Endothelial cell of umbilical vein (primary cell): ENCODE measurements around the gene HES6. TPM values are rescaled to one million over a fixed set of nuclear protein-coding genes. Genes with fewer than 3 reads are reported as not detected.

Source experiments
- BruUV-seq: library from RNA; stranded (reverse); fragments of 400-500 nt; replicated peaks from 2 replicates; lab custom pipeline; 2021; lab: Mats Ljungman, UMichigan
- CTCF ChIA-PET: fragments of 300-600, 350-600 bp; sonication (Branson Sonifier 250); formaldehyde crosslinking; loops from one replicate; lab custom pipeline; 2021; ENCODE audit warnings: antibody characterized with exemption, inconsistent platforms; lab: Charles Lee
- POLR2A ChIA-PET: fragments of 300-600, 350-600 bp; sonication (Branson Sonifier 250); formaldehyde crosslinking; loops from one replicate; lab custom pipeline; 2021; ENCODE audit warnings: antibody characterized with exemption, inconsistent platforms; lab: Charles Lee
- DNase-seq: peaks from one replicate; pipeline ENCODE4 v3.0.0-alpha.2; 2011; ENCODE audit warnings: low read depth, low spot score
- FAIRE-seq: peaks from 2 replicates; lab custom pipeline; 2011; peaks lifted over from hg19 to GRCh38; lab: Jason Lieb, UNC
- H2AFZ ChIP-seq: 2 replicates; pipeline ENCODE4 v1.6.0; 2012; ENCODE audit warnings: low read depth, low read length, control low read depth, inconsistent platforms
- H3K27ac ChIP-seq: 2 replicates; pipeline ENCODE4 v1.5.1; 2011; ENCODE audit warnings: low read depth, mild to moderate bottlenecking, control low read depth, low read length, moderate library complexity; ENCODE audit not compliant: insufficient read depth
- H3K27me3 ChIP-seq, 2 experiments: 2 replicates each; pipeline versions ENCODE4 v1.6.0 to v1.6.1; 2011; ENCODE audit warnings: low read length in 2 of 2, mixed read lengths in 1 of 2; ENCODE audit not compliant: control insufficient read depth in 2 of 2, insufficient read depth in 2 of 2
- H3K36me3 ChIP-seq, 2 experiments: 2 replicates in 1 of 2; 3 replicates in 1 of 2; pipeline ENCODE4 v1.5.1; 2011; ENCODE audit warnings: low read length in 2 of 2, mild to moderate bottlenecking in 1 of 2, moderate library complexity in 1 of 2; ENCODE audit not compliant: control insufficient read depth in 2 of 2, insufficient read depth in 2 of 2; ENCODE audit errors: extremely low read depth in 1 of 2
- H3K4me1 ChIP-seq: 3 replicates; pipeline ENCODE4 v1.5.1; 2011; ENCODE audit warnings: mild to moderate bottlenecking, low read length; ENCODE audit not compliant: control insufficient read depth, insufficient read depth; ENCODE audit errors: extremely low read depth
- H3K4me2 ChIP-seq: 2 replicates; pipeline ENCODE4 v1.6.1; 2011; ENCODE audit warnings: low read length, control low read depth, mixed read lengths; ENCODE audit not compliant: insufficient read depth
- H3K4me3 ChIP-seq, 3 experiments: fragments of 200-600 bp in 1 of 3; sonication (generic), shearing (Covaris generic) in 1 of 3; replicated peaks in 1 of 3; 2 replicates each; pipeline ENCODE4 v1.5.1; 2011 to 2016; ENCODE audit warnings: control low read depth in 3 of 3, low read length in 3 of 3, mild to moderate bottlenecking in 2 of 3, inconsistent platforms in 1 of 3, low read depth in 1 of 3, moderate library complexity in 1 of 3; ENCODE audit not compliant: insufficient read depth in 1 of 3
- H3K79me2 ChIP-seq: 2 replicates; pipeline ENCODE4 v1.6.0; 2012; ENCODE audit warnings: low read length, inconsistent platforms; ENCODE audit not compliant: control insufficient read depth, insufficient read depth
- H3K9ac ChIP-seq: replicated peaks from 2 replicates; pipeline ENCODE3; 2011; ENCODE audit warnings: low read length, control low read depth; ENCODE audit not compliant: insufficient read depth; ENCODE audit errors: extremely low read depth
- H3K9me1 ChIP-seq: replicated peaks from 3 replicates; pipeline ENCODE4 v1.6.0; 2011; ENCODE audit warnings: mild to moderate bottlenecking, low read length; ENCODE audit not compliant: control insufficient read depth, insufficient read depth; ENCODE audit errors: extremely low read depth
- H3K9me3 ChIP-seq: replicated peaks from 2 replicates; pipeline ENCODE4 v1.5.1; 2012; ENCODE audit warnings: low read length, inconsistent platforms; ENCODE audit not compliant: control insufficient read depth, insufficient read depth
- H4K20me1 ChIP-seq: replicated peaks from 2 replicates; pipeline ENCODE3; 2011; ENCODE audit warnings: mild to moderate bottlenecking, low read length; ENCODE audit not compliant: control insufficient read depth, insufficient read depth; ENCODE audit errors: extremely low read depth
- CTCF ChIP-seq, 2 donors: IDR thresholded peaks; 1 replicate in 1 of 2; 2 replicates in 1 of 2; pipeline ENCODE4 v1.5.1; 2011; ENCODE audit warnings: low read length in 2 of 2, mild to moderate bottlenecking in 2 of 2, moderate library complexity in 2 of 2, control low read depth in 1 of 2, inconsistent platforms in 1 of 2, low read depth in 1 of 2; ENCODE audit not compliant: insufficient read depth in 1 of 2; ENCODE audit errors: extremely low read depth in 1 of 2
- FOS ChIP-seq: IDR thresholded peaks from 2 replicates; pipeline ENCODE4 v1.6.1; 2011; ENCODE audit warnings: mild to moderate bottlenecking, low read length, moderate library complexity, borderline replicate concordance; ENCODE audit not compliant: insufficient read depth
- MYC ChIP-seq: IDR thresholded peaks from one replicate; pipeline ENCODE4 v1.6.1; 2011; ENCODE audit warnings: mild to moderate bottlenecking, low read depth, low read length
- dilution Hi-C: fragments of 300-500 bp; cut with MboI; formaldehyde crosslinking; loops from one replicate; pipeline ENCODE4 v1.15.0; 2019; ENCODE audit warnings: low sequenced_read_pairs; ENCODE audit not compliant: extremely low pct_ligation_motif_present
- intact Hi-C: fragments of 100-400 bp; cut with micrococcal nuclease; formaldehyde crosslinking; loops from one replicate; pipeline ENCODE4 v1.10.0; 2022
- polyA plus RNA-seq, 4 experiments: library from polyadenylated mRNA; depleted of rRNA in 3 of 4; stranded (reverse) in 3 of 4; unstranded in 1 of 4; fragments of >200 nt; gene quantifications; 2 replicates each; pipeline versions ENCODE4 v1.2.1 to v1.2.3, GENCODE V29; 2011 to 2012; ENCODE audit warnings: missing spikeins in 1 of 4
- total RNA-seq: library from RNA; stranded (reverse); gene quantifications from 2 replicates; pipeline ENCODE4 v1.2.3, GENCODE V29; 2021

The HES6 gene
- total and polyA plus RNA-seq, 2 donors (not counting 3 experiments of a cell fraction or from before 2014, with no cell fraction given), result 2.2 to 5.1 TPM

- Histone ChIP-seq H3K9ac (no peak overlapping the region), H3K27ac (no peak overlapping the region), H3K9me1 (no peaks in the 10 kb centered on the region), H3K4me1 (peaks cover 15% of the 10 kb centered on the region), H4K20me1 (no peaks in the 10 kb centered on the region), H3K4me2 (no peak overlapping the region), H3K27me3 (no peaks in the 10 kb centered on the region), H3K4me3 (no peak overlapping the region), H3K36me3 (no peaks in the 10 kb centered on the region), H3K79me2 (no peaks in the 10 kb centered on the region), H3K9me3 (no peaks in the 10 kb centered on the region), H2AFZ (no peak overlapping the region)
- BruUV-seq, result no TSS peak
- intact Hi-C loops, result loop anchor here (5.0 to 10.0 kb wide), 3 partner anchors 294 to 746 kb away; partner anchors contain the start of gene UBE2F
- dilution Hi-C loops, result no loop called here
- TF ChIP-seq CTCF (IDR thresholded peaks at IDR 0.05; ENCODE audit: extremely low read depth in 1 of 2, insufficient read depth in 1 of 2, low read depth in 1 of 2, low read length in 2 of 2) (no peak), MYC (no peak), FOS (no peak)
- ChIA-PET CTCF (interaction anchor here (1.0 to 1.5 kb wide), 3 partner anchors 102 to 403 kb away, joined by 3 to 7 read pairs (median 4); partner anchors contain the start of gene ERFE), POLR2A (no interaction called here)
- DNase-seq, result no peak
- no peak for FAIRE-seq
Measured at GRCh38 chr2:238260883-238261282, 21.0 kb upstream of the HES6 start.
